HG03280 (cell line): ENCODE results near the gene PLEKHH1.

Source experiments
- ATAC-seq: cut with Tn5 transposase; IDR thresholded peaks from one replicate; pipeline ENCODE4 v1.9.1; 2021; ENCODE audit warnings: mild to moderate bottlenecking, moderate library complexity; ENCODE audit not compliant: unreplicated experiment

Gene PLEKHH1

GRCh38 chr14:67510121-67510520 is 23.0 kb upstream of the PLEKHH1 start:
- no peak for ATAC-seq

DNA sequence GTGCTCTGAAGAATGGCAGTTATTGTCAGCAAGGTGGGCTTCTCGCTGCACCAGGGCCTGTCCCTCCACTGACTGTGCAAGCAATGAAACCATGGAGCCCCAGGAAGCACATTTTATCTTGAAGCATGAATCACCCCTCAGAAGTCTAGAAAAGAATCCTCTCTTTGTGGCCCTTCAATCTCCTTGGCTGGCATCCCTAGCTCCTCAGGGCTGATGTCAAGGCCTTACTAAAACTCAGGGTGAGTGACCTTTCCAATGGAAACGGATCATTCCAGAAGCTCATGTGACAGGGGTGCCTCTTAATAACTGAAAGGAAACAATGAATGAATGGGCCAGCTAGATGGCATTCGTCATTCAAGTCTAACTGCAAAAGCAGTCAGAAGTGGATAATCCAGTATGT is 22.3 kb upstream of the PLEKHH1 start:
- ATAC-seq, result no peak

GRCh38 chr14:67512463-67513310 is 20.4 kb upstream of the PLEKHH1 start:
- no peak for ATAC-seq

- no peak for ATAC-seq
Observed at GRCh38 chr14:67513631-67514108, 19.4 kb upstream of the PLEKHH1 start.

DNA sequence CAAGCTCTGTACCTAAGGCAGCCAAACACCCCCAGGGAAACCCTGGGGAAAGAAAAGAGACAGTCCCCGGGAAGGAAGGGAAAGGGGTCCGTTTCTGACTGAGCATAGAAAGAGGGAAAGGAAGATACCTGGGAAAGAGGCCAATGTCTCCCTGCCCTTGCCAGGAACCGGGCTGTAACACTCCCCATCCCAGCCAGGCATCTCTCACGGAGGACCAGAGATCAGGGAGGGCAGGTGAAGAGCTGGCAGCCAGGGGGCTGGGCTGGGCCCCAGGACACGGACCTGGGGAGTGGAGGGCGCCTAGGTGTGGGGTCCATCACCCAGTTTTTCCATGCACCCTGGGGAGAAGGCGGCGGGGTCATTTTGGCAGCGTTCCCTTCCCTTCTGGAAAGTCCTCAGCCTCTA is 18.9 kb upstream of the PLEKHH1 start:
- ATAC-seq, result no peak

- ATAC-seq, result peak; percentile 46
Observed at GRCh38 chr14:67514650-67515385, 18.3 kb upstream of the PLEKHH1 start.

- ATAC-seq, result peak; percentile 52
Observed at GRCh38 chr14:67515386-67516079, 17.6 kb upstream of the PLEKHH1 start.

- no peak for ATAC-seq
Observed at GRCh38 chr14:67516676-67517075, 16.4 kb upstream of the PLEKHH1 start.

- no peak for ATAC-seq
Observed at GRCh38 chr14:67517083-67517482, 16.0 kb upstream of the PLEKHH1 start.

DNA sequence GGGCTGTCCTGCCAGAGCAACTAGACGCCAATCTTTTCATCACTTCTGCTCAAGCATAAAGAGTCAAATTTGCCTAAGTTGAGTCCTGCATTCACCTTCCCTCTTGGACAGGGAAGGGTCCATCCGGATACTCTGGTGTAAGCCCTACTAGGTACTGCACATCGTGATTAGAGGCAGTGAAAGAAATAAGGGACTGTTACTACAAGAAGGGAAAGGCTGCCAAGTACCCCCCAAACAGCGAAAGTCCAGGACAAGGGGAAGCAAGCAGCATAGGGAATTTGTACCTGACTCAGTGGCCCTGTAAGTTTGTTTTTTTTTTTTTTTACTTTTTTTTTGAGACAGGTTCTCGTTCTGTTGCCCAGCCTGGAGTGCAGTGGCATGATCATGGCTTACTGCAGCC is 13.7 kb upstream of the PLEKHH1 start:
- no peak for ATAC-seq

DNA sequence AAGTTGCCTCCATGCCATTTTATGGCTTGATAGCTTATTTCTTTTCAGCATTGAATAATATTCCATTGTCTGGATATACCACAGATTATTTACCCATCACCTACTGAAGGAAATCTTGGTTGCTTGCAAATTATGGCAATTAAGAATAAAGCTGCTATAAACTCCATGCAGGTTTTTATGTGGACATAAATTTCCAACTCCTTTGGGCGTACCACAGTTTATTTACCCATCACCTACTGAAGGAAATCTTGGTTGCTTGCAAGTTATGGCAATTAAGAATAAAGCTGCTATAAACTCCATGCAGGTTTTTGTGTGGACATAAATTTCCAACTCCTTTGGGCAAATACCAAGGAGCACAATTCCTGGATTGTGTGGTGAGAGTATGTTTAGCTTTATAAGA is 12.6 kb upstream of the PLEKHH1 start:
- ATAC-seq, result no peak

DNA sequence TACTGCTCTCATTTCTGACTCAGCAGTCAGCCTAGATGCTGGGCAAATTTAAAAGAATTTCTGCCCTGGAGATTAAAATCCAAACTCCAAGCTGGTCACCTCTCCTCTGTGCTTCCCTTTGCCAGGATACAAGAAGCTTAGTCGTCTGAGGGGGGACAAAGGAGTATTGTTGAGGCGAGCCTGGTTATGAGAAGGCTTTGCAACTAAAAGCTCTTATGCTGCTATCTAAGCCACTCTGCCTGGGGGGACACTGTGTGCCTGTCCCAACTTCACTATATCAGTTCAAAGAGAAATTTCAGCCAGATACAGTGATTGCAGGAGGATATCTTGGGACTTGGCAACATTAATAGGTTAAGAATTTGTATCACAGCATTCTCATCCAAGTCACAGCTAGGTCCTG is 10.8 kb upstream of the PLEKHH1 start:
- ATAC-seq, result no peak

DNA sequence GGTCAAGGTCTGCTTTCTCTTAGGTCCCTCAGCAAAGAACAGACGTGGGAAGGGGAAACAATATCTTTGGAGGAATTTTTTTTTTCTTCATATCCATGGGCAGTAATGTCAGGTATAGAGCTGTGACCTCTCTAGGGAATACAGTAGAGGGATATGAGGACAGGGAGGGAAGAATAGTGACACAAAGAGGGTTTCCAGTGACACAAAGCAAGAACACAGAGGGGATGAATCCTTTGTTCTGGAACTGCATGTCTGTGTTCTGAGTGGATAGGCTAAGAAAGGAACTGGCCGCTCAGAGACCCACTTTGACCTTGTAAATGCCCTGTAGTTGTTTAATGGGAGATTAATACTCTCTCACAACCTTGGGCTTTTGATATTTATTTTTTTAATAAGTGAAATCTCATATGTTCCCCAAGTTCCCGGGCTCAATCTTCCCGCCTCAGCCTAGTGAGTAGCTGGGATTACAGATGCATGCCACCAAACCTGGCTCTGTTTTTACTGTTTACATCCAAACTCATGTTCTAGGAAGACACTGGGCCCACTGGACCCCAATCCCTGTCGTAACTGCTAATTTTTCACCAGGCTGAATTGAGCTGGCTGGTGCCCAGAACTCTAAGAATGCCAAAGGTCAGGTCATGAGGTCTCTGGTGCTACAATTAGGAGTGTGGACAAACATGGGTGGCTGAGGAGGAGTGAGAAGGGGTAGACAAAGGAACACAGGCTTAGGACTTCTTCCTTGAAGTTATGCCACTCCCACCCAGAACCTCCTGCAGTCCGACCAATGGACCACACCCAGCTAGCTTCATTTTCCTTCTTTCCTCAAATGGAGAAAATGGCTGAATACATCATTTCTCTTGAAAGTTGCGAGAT is 9.1 kb upstream of the PLEKHH1 start:
- no peak for ATAC-seq

- no peak for ATAC-seq
Observed at GRCh38 chr14:67524634-67524963, 8.5 kb upstream of the PLEKHH1 start.

DNA sequence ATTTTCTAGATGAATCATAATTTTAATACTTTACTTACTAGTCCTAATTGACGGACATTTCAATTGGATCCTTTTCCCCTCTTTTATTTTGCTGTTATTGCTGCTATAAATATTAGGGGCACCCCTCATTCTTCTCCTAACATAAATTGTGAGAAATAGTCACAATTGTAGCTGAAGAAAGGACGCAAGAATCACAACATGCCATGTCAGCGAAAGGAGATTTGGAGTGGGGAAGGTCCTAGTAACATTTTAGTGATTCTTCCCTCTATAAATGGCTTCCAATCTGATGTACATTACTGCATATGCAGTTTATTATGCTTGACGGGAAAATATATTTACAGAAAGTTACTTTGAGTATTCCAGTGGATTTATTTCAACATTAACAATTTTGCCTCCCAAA is 7.7 kb upstream of the PLEKHH1 start:
- no peak for ATAC-seq

DNA sequence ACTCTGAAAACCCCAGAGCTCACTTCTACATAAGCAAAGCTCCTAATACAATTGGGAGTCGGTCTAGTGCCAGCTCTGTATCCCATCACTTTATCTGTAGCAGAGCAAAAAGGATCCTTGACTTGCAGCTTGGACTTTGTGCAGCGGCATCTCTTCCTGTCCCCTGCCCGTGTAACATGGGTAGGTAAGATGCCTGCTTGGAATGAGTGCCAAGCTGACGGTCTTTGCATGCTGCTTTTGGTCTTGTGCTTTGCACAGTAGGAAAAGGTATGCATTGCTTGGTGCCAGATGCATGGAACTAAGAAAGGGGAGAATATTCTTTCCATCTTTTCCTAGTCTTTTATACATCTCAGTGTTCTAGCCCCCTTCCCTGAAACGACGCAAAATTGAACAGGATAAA is 6.9 kb upstream of the PLEKHH1 start:
- ATAC-seq, result no peak

GRCh38 chr14:67526676-67527459 is 6.2 kb upstream of the PLEKHH1 start:
- ATAC-seq, result no peak

- no peak for ATAC-seq
Observed at GRCh38 chr14:67527756-67528155, 5.3 kb upstream of the PLEKHH1 start.

GRCh38 chr14:67528276-67528675 is 4.8 kb upstream of the PLEKHH1 start:
- ATAC-seq, result no peak
